IPS DF 6.9 (cell line): ENCODE data around the gene CHCHD6.

Source experiments
- DNase-seq: peaks from one replicate; pipeline ENCODE4 v3.0.0-alpha.2; 2013; ENCODE audit warnings: low read depth, low spot score
- H3K27ac ChIP-seq: one replicate; pipeline ENCODE4 v1.5.1; 2013; ENCODE audit warnings: low read length, control low read depth
- H3K27me3 ChIP-seq: 2 replicates; pipeline ENCODE4 v1.6.1; 2013; ENCODE audit warnings: mild to moderate bottlenecking, low read length; ENCODE audit not compliant: control insufficient read depth, insufficient read depth
- H3K36me3 ChIP-seq: 2 replicates; pipeline ENCODE4 v1.6.1; 2013; ENCODE audit warnings: low read length; ENCODE audit not compliant: control insufficient read depth, insufficient read depth
- H3K4me1 ChIP-seq: 2 replicates; pipeline ENCODE4 v1.6.1; 2013; ENCODE audit warnings: low read length; ENCODE audit not compliant: control insufficient read depth, insufficient read depth
- H3K4me3 ChIP-seq: 2 replicates; pipeline ENCODE4 v1.5.1; 2013; ENCODE audit warnings: mild to moderate bottlenecking, low read length
- H3K9me3 ChIP-seq: 2 replicates; pipeline ENCODE4 v1.6.1; 2013; ENCODE audit warnings: low read length, inconsistent platforms; ENCODE audit not compliant: control insufficient read depth, insufficient read depth
- WGBS: extraction: QIAGEN DNeasy Blood & Tissue Kit; methylation state at CpG from one replicate; pipeline ENCODE4 v1.1.7; 2013; ENCODE audit warnings: mixed read lengths, missing lambda C conversion rate; ENCODE audit not compliant: insufficient read length, insufficient coverage; 5-methylcytosine and 5-hydroxymethylcytosine counted together

Gene CHCHD6

GRCh38 chr3:126859415-126860246, 155.6 kb downstream of the CHCHD6 start:
- Histone ChIP-seq H3K9me3 (no peaks in the 10 kb centered on the region), H3K4me3 (no peak overlapping the region), H3K36me3 (no peaks in the 10 kb centered on the region), H3K27ac (no peak overlapping the region), H3K27me3 (no peaks in the 10 kb centered on the region), H3K4me1 (peaks cover 3% of the 10 kb centered on the region)
- no CpG with 5 or more reads among the region's 16 CpGs for WGBS
- DNase-seq, result no peak

- H3K27me3 ChIP-seq, result no peaks in the 10 kb centered on the region
- no peaks in the 10 kb centered on the region for H3K9me3 ChIP-seq
- H3K4me3 ChIP-seq, result no peak overlapping the region
- H3K36me3 ChIP-seq, result no peaks in the 10 kb centered on the region
- H3K4me1 ChIP-seq, result no peaks in the 10 kb centered on the region
- no CpG with 5 or more reads among the region's 1 CpG for WGBS
- DNase-seq, result no peak
- H3K27ac ChIP-seq, result no peak overlapping the region
Observed at GRCh38 chr3:126865736-126866135, 161.7 kb downstream of the CHCHD6 start.

- no peaks in the 10 kb centered on the region for H3K27me3 ChIP-seq
- no peak overlapping the region for H3K27ac ChIP-seq
- no peak overlapping the region for H3K4me3 ChIP-seq
- WGBS, result no CpG with 5 or more reads among the region's 3 CpGs
- H3K9me3 ChIP-seq, result no peaks in the 10 kb centered on the region
- H3K36me3 ChIP-seq, result no peaks in the 10 kb centered on the region
- DNase-seq, result no peak
- H3K4me1 ChIP-seq, result no peaks in the 10 kb centered on the region
Observed at GRCh38 chr3:126866175-126866759, 162.2 kb downstream of the CHCHD6 start.

GRCh38 chr3:126867190-126867862, 163.3 kb downstream of the CHCHD6 start:
- no peaks in the 10 kb centered on the region for H3K27me3 ChIP-seq
- no peaks in the 10 kb centered on the region for H3K36me3 ChIP-seq
- H3K4me1 ChIP-seq, result no peaks in the 10 kb centered on the region
- H3K27ac ChIP-seq, result no peak overlapping the region
- no peak overlapping the region for H3K4me3 ChIP-seq
- no peak for DNase-seq
- WGBS, result no CpG with 5 or more reads among the region's 4 CpGs
- H3K9me3 ChIP-seq, result no peaks in the 10 kb centered on the region

GRCh38 chr3:126867863-126868200, 163.8 kb downstream of the CHCHD6 start:
- WGBS, result no CpG with 5 or more reads among the region's 1 CpG

GRCh38 chr3:126870608-126871210, 166.7 kb downstream of the CHCHD6 start:
- Histone ChIP-seq H3K4me1 (no peaks in the 10 kb centered on the region), H3K4me3 (no peak overlapping the region), H3K27ac (no peak overlapping the region), H3K36me3 (no peaks in the 10 kb centered on the region), H3K27me3 (no peaks in the 10 kb centered on the region), H3K9me3 (no peaks in the 10 kb centered on the region)
- no CpG with 5 or more reads among the region's 9 CpGs for WGBS
- no peak for DNase-seq

More at GRCh38 chr3:126867863-126868200, 163.8 kb downstream of the CHCHD6 start:
- Histone ChIP-seq H3K27me3 (no peaks in the 10 kb centered on the region), H3K9me3 (no peaks in the 10 kb centered on the region), H3K4me3 (no peak overlapping the region), H3K27ac (no peak overlapping the region), H3K36me3 (no peaks in the 10 kb centered on the region), H3K4me1 (no peaks in the 10 kb centered on the region)
- DNase-seq, result no peak

GRCh38 chr3:126872701-126873342, 168.8 kb downstream of the CHCHD6 start:
- DNase-seq, result no peak
- Histone ChIP-seq H3K4me1 (no peaks in the 10 kb centered on the region), H3K9me3 (no peaks in the 10 kb centered on the region), H3K27ac (no peak overlapping the region), H3K4me3 (no peak overlapping the region), H3K36me3 (no peaks in the 10 kb centered on the region), H3K27me3 (no peaks in the 10 kb centered on the region)
- no CpG with 5 or more reads among the region's 10 CpGs for WGBS

GRCh38 chr3:126873416-126873815, 169.4 kb downstream of the CHCHD6 start:
- Histone ChIP-seq H3K27me3 (no peaks in the 10 kb centered on the region), H3K36me3 (no peaks in the 10 kb centered on the region), H3K9me3 (no peaks in the 10 kb centered on the region), H3K4me3 (no peak overlapping the region), H3K4me1 (no peaks in the 10 kb centered on the region), H3K27ac (no peak overlapping the region)
- WGBS, result no CpG with 5 or more reads among the region's 1 CpG
- no peak for DNase-seq

- no peaks in the 10 kb centered on the region for H3K27me3 ChIP-seq
- no peak overlapping the region for H3K4me3 ChIP-seq
- no peaks in the 10 kb centered on the region for H3K9me3 ChIP-seq
- no peak overlapping the region for H3K27ac ChIP-seq
- H3K4me1 ChIP-seq, result no peaks in the 10 kb centered on the region
- H3K36me3 ChIP-seq, result no peaks in the 10 kb centered on the region
- no peak for DNase-seq
- WGBS, result no CpG with 5 or more reads among the region's 3 CpGs
Observed at GRCh38 chr3:126878664-126879063, 174.6 kb downstream of the CHCHD6 start.

GRCh38 chr3:126880901-126881300, 176.9 kb downstream of the CHCHD6 start:
- no peaks in the 10 kb centered on the region for H3K27me3 ChIP-seq
- DNase-seq, result no peak
- no peaks in the 10 kb centered on the region for H3K4me1 ChIP-seq
- no peaks in the 10 kb centered on the region for H3K9me3 ChIP-seq
- WGBS, result no CpG with 5 or more reads among the region's 3 CpGs
- H3K36me3 ChIP-seq, result no peaks in the 10 kb centered on the region
- H3K27ac ChIP-seq, result no peak overlapping the region
- no peak overlapping the region for H3K4me3 ChIP-seq
